GM12878 (cell line): ENCODE results near the gene ABCA2. TPM values are rescaled to one million over a fixed set of nuclear protein-coding genes. Genes with fewer than 3 reads are reported as not detected.

ENCODE experiments used
- ATAC-seq: fragments of 200-7000 bp; cut with Tn5 transposase; 3 replicates; pipeline ENCODE4 v1.9.1; 2020; ENCODE audit warnings: mild to moderate bottlenecking, moderate library complexity
- BruUV-seq: library from RNA; stranded (reverse); fragments of 400-500 nt; replicated peaks from 2 replicates; lab custom pipeline; 2021; lab: Mats Ljungman, UMichigan
- CTCF ChIA-PET: fragments of 300-600 bp; sonication (Branson Sonifier 250); formaldehyde crosslinking; extraction: SDS; loops from one replicate; lab custom pipeline; 2021; ENCODE audit warnings: inconsistent platforms; lab: Yijun Ruan, JAX
- POLR2A ChIA-PET: fragments of 350-600 bp; formaldehyde crosslinking; extraction: SDS; loops from one replicate; lab custom pipeline; 2021; ENCODE audit warnings: inconsistent platforms; lab: Charles Lee
- RAD21 ChIA-PET: fragments of 300-600 bp; sonication (Branson Sonifier 250); formaldehyde crosslinking; loops from one replicate; lab custom pipeline; 2023; ENCODE audit warnings: antibody characterized with exemption; ENCODE audit not compliant: unreplicated experiment; lab: Charles Lee
- SMC1A ChIA-PET: fragments of 300-600 bp; sonication (Branson Sonifier 250); formaldehyde crosslinking; loops from one replicate; lab custom pipeline; 2023; ENCODE audit not compliant: unreplicated experiment, uncharacterized antibody; lab: Charles Lee
- DNase-seq: peaks from one replicate; pipeline ENCODE4 v3.0.0-alpha.2; 2011; ENCODE audit warnings: low read depth, low spot score
- FAIRE-seq: peaks from 3 replicates; lab custom pipeline; 2011; peaks lifted over from hg19 to GRCh38; lab: Jason Lieb, UNC
- H2AFZ ChIP-seq: 2 replicates; pipeline ENCODE4 v1.6.0; 2011; ENCODE audit warnings: low read depth, low read length, control low read depth; ENCODE audit not compliant: control insufficient read depth
- H3K27ac ChIP-seq: 2 replicates; pipeline ENCODE4 v1.5.1; 2011; ENCODE audit warnings: control low read depth; ENCODE audit not compliant: control insufficient read depth, insufficient read depth
- H3K27me3 ChIP-seq, 2 experiments: replicated peaks in 1 of 2; 2 replicates each; pipeline versions ENCODE4 v1.6.0 to v1.6.1; 2011; ENCODE audit warnings: low read length in 1 of 2; ENCODE audit not compliant: control insufficient read depth in 2 of 2, insufficient read depth in 2 of 2
- H3K36me3 ChIP-seq, 2 experiments: 2 replicates each; pipeline ENCODE4 v1.5.1; 2011; ENCODE audit warnings: low read length in 1 of 2; ENCODE audit not compliant: control insufficient read depth in 2 of 2, insufficient read depth in 2 of 2
- H3K4me1 ChIP-seq: 2 replicates; pipeline ENCODE4 v1.6.1; 2011; ENCODE audit warnings: mild to moderate bottlenecking, low read length, moderate library complexity, mixed read lengths; ENCODE audit not compliant: control insufficient read depth, insufficient read depth
- H3K4me2 ChIP-seq: 2 replicates; pipeline ENCODE4 v1.6.0; 2011; ENCODE audit warnings: control low read depth; ENCODE audit not compliant: control insufficient read depth, insufficient read depth
- H3K4me3 ChIP-seq: fragments of 200-600 bp; sonication (generic); 2 replicates; pipeline ENCODE4 v1.5.1; 2016
- H3K79me2 ChIP-seq: 2 replicates; pipeline ENCODE4 v1.6.0; 2011; ENCODE audit warnings: low read length; ENCODE audit not compliant: control insufficient read depth, insufficient read depth
- H3K9ac ChIP-seq: 2 replicates; pipeline ENCODE4 v1.8.0; 2011; ENCODE audit warnings: low read length, control low read depth, mixed read lengths; ENCODE audit not compliant: control insufficient read depth, insufficient read depth
- H3K9me3 ChIP-seq: replicated peaks from 3 replicates; pipeline ENCODE4 v1.5.1; 2011; ENCODE audit warnings: mild to moderate bottlenecking, low read length; ENCODE audit not compliant: control insufficient read depth, insufficient read depth
- H4K20me1 ChIP-seq: 2 replicates; pipeline ENCODE4 v1.6.0; 2011; ENCODE audit not compliant: control insufficient read depth, insufficient read depth
- BHLHE40 ChIP-seq, 2 experiments: fragments of 450-650 bp in 1 of 2; IDR thresholded peaks; 2 replicates each; pipeline ENCODE4 v1.6.1; 2011 to 2017; ENCODE audit warnings: low read depth in 2 of 2, borderline replicate concordance in 1 of 2, improper control_type of control experiment in 1 of 2, low read length in 1 of 2, mild to moderate bottlenecking in 1 of 2
- CBFB ChIP-seq: IDR thresholded peaks from 2 replicates; pipeline ENCODE4 v1.6.1; 2016; ENCODE audit warnings: antibody characterized with exemption, low read depth
- IRF4 ChIP-seq: IDR thresholded peaks from 2 replicates; pipeline ENCODE4 v1.6.1; 2011; ENCODE audit warnings: low read depth, low read length
- RCOR1 ChIP-seq: conservative IDR thresholded peaks from 2 replicates; pipeline ENCODE4 v1.6.1; 2012; ENCODE audit warnings: low read depth, low read length, improper control_type of control experiment
- SUPT20H ChIP-seq: IDR thresholded peaks from 2 replicates; pipeline ENCODE4 v1.6.1; 2011; ENCODE audit warnings: low read depth, mild to moderate bottlenecking, low read length, moderate library complexity, borderline replicate concordance; ENCODE audit not compliant: control insufficient read depth
- TAF1 ChIP-seq: IDR thresholded peaks from 2 replicates; pipeline ENCODE4 v1.6.1; 2011; ENCODE audit warnings: mild to moderate bottlenecking, low read depth, low read length, borderline replicate concordance
- ZNF24 ChIP-seq: fragments of 450-650 bp; IDR thresholded peaks from 2 replicates; pipeline ENCODE4 v1.6.1; 2017; ENCODE audit warnings: antibody characterized with exemption, mild to moderate bottlenecking
- WGBS: methylation state at CpG from one replicate; pipeline ENCODE4 v1.1.6; 2016; ENCODE audit warnings: low lambda C conversion rate; ENCODE audit not compliant: insufficient replicate concordance, insufficient coverage; ENCODE audit errors: missing lambda C conversion rate; 5-methylcytosine and 5-hydroxymethylcytosine counted together
- in situ Hi-C: fragments of 300-500 bp; cut with MboI; formaldehyde crosslinking; loops from 9 replicates; pipeline ENCODE4 v1.14.3; 2018; ENCODE audit warnings: mixed read lengths
- intact Hi-C: fragments of 100-400 bp; cut with micrococcal nuclease; formaldehyde crosslinking; loops from one replicate; pipeline ENCODE4 v1.14.2; 2022; ENCODE audit not compliant: unreplicated experiment
- polyA plus RNA-seq, 11 experiments: library from polyadenylated mRNA; depleted of rRNA in 4 of 11; unstranded in 6 of 11; stranded (reverse) in 5 of 11; fragments of >200 nt; fragmentation: Nextera tagmentation in 4 of 11; fragmentation: Illumina TruSeq in 1 of 11; extraction: Ambion mirVana in 4 of 11; extraction: Trizol in 1 of 11; gene quantifications; 1 replicate in 1 of 11; 2 replicates in 10 of 11; pipeline versions ENCODE4 v1.2.1 to v1.2.3, GENCODE V29; 2011 to 2016; ENCODE audit warnings: inconsistent platforms in 2 of 11, missing spikeins in 2 of 11, low read depth in 1 of 11
- total RNA-seq, 4 experiments: library from RNA; depleted of rRNA in 3 of 4; stranded (reverse); fragments of >200 nt in 3 of 4; fragmentation: Illumina TruSeq in 1 of 4; extraction: Trizol in 1 of 4; gene quantifications; 2 replicates each; pipeline versions ENCODE4 v1.2.1 to v1.2.3, GENCODE V29; 2013 to 2021
- TF ChIP-seq, protein P1 (sequence below): fragments of 450-650 bp; IDR thresholded peaks from 2 replicates; pipeline ENCODE4 v1.6.1; 2014; ENCODE audit warnings: mild to moderate bottlenecking
- TF ChIP-seq, protein P2 (sequence below): fragments of 450-650 bp; IDR thresholded peaks from 2 replicates; pipeline ENCODE4 v1.6.1; 2017; ENCODE audit warnings: mild to moderate bottlenecking

The ABCA2 gene
- total and polyA plus RNA-seq, 10 of the 15 experiments (the other 5 are each of a cell fraction or from before 2014, with no cell fraction given) = 0.13 to 2.6 (median 0.71) TPM; not detected in 2

DNA sequence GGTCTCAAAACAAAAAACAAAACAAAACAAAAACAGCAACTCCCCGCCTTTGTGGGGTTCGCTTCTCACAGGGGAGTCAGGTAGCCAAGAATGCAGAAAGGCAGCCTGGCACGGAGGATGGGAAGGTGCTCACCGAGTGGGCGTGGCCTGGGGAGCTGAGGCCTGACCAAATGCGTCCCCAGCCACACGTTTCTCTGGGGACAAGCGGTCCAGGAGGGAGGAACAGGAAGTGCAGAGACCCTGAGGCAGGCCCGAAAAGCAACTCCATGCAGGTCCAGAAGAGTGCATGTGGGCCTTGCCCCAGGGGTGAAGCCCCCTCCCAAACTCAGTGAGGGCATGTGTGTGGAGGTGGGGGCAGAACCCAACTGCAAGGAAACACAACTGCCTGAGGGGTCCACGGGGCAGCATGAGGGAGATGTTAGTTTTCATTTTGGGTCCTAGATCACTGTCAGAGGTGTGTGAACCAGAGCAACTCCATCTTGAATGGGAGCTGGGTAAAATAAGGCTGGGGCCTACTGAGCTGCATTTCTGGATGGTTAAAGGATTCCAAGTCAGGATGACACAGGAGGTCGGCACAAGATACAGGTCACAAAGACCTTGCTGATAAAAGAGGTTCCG, 46.7 kb upstream of the ABCA2 start (continued):
- no peak for TF ChIP-seq IRF4
- TF ChIP-seq BHLHE40 (IDR thresholded peaks at IDR 0.05; ENCODE audit: borderline replicate concordance in 1 of 2, low read depth in 2 of 2, low read length in 1 of 2) = peak in 1 of 2 experiments; percentile 62; a peak in 2 of 4 replicates

DNA sequence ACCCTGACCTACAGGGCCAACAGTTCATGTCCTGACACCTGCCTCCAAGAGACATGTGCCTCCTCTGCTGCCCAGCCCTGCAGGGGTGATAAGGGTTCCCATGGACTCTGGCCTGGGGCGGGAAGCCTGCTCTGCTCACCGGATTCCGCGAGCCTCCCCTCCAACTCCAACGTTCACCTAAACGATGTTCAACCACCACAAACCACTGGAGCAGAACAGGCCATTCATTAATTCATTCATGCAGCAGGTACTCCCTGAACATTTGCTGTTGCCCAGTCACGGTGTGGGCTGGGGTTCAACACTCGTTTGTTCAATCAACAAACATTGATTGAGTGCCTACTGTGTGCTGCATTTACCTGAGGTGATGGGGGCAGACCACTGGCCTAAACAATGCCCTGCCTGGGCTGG, 46.0 kb upstream of the ABCA2 start:
- Histone ChIP-seq H3K9ac (no peak overlapping the region), H2AFZ (no peak overlapping the region), H3K36me3 (no peaks in the 10 kb centered on the region; a peak in 1 of 4 replicates), H3K4me3 (no peak overlapping the region), H3K4me2 (no peak overlapping the region), H3K4me1 (peaks cover 30% of the 10 kb centered on the region), H3K9me3 (no peaks in the 10 kb centered on the region), H3K27ac (no peak overlapping the region), H3K27me3 (no peaks in the 10 kb centered on the region), H3K79me2 (peaks cover 13% of the 10 kb centered on the region), H4K20me1 (no peaks in the 10 kb centered on the region; the same call in 1 of the 2 replicates)
- TF ChIP-seq, protein P1, sequence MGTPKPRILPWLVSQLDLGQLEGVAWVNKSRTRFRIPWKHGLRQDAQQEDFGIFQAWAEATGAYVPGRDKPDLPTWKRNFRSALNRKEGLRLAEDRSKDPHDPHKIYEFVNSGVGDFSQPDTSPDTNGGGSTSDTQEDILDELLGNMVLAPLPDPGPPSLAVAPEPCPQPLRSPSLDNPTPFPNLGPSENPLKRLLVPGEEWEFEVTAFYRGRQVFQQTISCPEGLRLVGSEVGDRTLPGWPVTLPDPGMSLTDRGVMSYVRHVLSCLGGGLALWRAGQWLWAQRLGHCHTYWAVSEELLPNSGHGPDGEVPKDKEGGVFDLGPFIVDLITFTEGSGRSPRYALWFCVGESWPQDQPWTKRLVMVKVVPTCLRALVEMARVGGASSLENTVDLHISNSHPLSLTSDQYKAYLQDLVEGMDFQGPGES = no peak
- TF ChIP-seq TAF1 (no peak), ZNF24 (peak; percentile 50; the same call in 1 of the 2 replicates), CBFB (no peak), RCOR1 (no peak), SUPT20H (no peak)
- TF ChIP-seq, protein P2, sequence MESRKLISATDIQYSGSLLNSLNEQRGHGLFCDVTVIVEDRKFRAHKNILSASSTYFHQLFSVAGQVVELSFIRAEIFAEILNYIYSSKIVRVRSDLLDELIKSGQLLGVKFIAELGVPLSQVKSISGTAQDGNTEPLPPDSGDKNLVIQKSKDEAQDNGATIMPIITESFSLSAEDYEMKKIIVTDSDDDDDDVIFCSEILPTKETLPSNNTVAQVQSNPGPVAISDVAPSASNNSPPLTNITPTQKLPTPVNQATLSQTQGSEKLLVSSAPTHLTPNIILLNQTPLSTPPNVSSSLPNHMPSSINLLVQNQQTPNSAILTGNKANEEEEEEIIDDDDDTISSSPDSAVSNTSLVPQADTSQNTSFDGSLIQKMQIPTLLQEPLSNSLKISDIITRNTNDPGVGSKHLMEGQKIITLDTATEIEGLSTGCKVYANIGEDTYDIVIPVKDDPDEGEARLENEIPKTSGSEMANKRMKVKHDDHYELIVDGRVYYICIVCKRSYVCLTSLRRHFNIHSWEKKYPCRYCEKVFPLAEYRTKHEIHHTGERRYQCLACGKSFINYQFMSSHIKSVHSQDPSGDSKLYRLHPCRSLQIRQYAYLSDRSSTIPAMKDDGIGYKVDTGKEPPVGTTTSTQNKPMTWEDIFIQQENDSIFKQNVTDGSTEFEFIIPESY = no peak
- DNase-seq (no peak), ATAC-seq (no peak), FAIRE-seq (no peak)
- POLR2A ChIA-PET = interaction anchor here (0.5 to 1.3 kb wide), 2 partner anchors 12 to 125 kb away, joined by 4 to 8 read pairs; partner anchors contain the start of gene MAN1B1
- SMC1A ChIA-PET = interaction anchor here (1.0 kb wide), 1 partner anchor 22 kb away, joined by 5 read pairs; no protein-coding TSS in a partner anchor
- RAD21 ChIA-PET = interaction anchor here (1.2 to 5.0 kb wide), 2 partner anchors 22 kb away, joined by 4 to 24 read pairs; no protein-coding TSS in a partner anchor
- WGBS = 74% methylated on average over 8 of the region's 8 CpGs
- CTCF ChIA-PET = no interaction called here
- no TSS peak for BruUV-seq
- intact Hi-C loops (no loop called here), in situ Hi-C loops (no loop called here)
